GM12892 (cell line): ENCODE data around the gene IGFBP7.

Source experiments
- POLR2A ChIP-seq: IDR thresholded peaks from 2 replicates; pipeline ENCODE4 v1.6.1; 2011; ENCODE audit warnings: low read depth, low read length, control low read depth
- POLR2AphosphoS5 ChIP-seq: IDR thresholded peaks from 2 replicates; pipeline ENCODE4 v1.6.1; 2011; ENCODE audit warnings: low read depth, low read length, control low read depth
- TAF1 ChIP-seq: IDR thresholded peaks from 2 replicates; pipeline ENCODE4 v1.6.1; 2011; ENCODE audit warnings: low read depth, mild to moderate bottlenecking, control low read depth, low read length, borderline replicate concordance

- no peak for TF ChIP-seq POLR2A
- TF ChIP-seq TAF1, result no peak
- no peak for TF ChIP-seq POLR2AphosphoS5
Observed at GRCh38 chr4:57074744-57075143, 35.4 kb downstream of the IGFBP7 start.
